GM21723 (cell line): ENCODE data around the gene SLC29A1.
"Not testable (repeated sequence)": the region's sequence is repeated elsewhere in the genome, so short reads cannot be mapped to it uniquely, and the experiment has no call there.

Experiments used
- ATAC-seq: cut with Tn5 transposase; IDR thresholded peaks from one replicate; pipeline ENCODE4 v1.9.1; 2021; ENCODE audit warnings: mild to moderate bottlenecking, moderate library complexity; ENCODE audit not compliant: unreplicated experiment

Gene SLC29A1

GRCh38 chr6:44193307-44193910, 30.0 kb upstream of the SLC29A1 start:
- no peak for ATAC-seq

GRCh38 chr6:44194326-44194725, 29.1 kb upstream of the SLC29A1 start:
- ATAC-seq = no peak

GRCh38 chr6:44196351-44196750, 27.0 kb upstream of the SLC29A1 start:
- ATAC-seq = not testable (repeated sequence)

GRCh38 chr6:44198684-44199083, 24.7 kb upstream of the SLC29A1 start:
- ATAC-seq = no peak

- no peak for ATAC-seq
Measured at GRCh38 chr6:44199883-44200282, 23.5 kb upstream of the SLC29A1 start.

GRCh38 chr6:44201200-44201599, 22.2 kb upstream of the SLC29A1 start:
- no peak for ATAC-seq

GRCh38 chr6:44201638-44202303, 21.6 kb upstream of the SLC29A1 start:
- ATAC-seq = no peak

- no peak for ATAC-seq
Measured at GRCh38 chr6:44202332-44202971, 20.9 kb upstream of the SLC29A1 start.

- no peak for ATAC-seq
Measured at GRCh38 chr6:44202972-44203750, 20.2 kb upstream of the SLC29A1 start.

- no peak for ATAC-seq
Measured at GRCh38 chr6:44203955-44204354, 19.4 kb upstream of the SLC29A1 start.

- no peak for ATAC-seq
Measured at GRCh38 chr6:44207966-44208365, 15.4 kb upstream of the SLC29A1 start.

- no peak for ATAC-seq
Measured at GRCh38 chr6:44211284-44211683, 12.1 kb upstream of the SLC29A1 start.

- no peak for ATAC-seq
Measured at GRCh38 chr6:44214307-44214706, 9.1 kb upstream of the SLC29A1 start.

- ATAC-seq = no peak
Measured at GRCh38 chr6:44216677-44217331, 6.6 kb upstream of the SLC29A1 start, which contains the start of gene MYMX. TSS of gene MYMX (plus strand) at chr6:44216926. CDS start at chr6:44217472, 546 bp downstream.

- ATAC-seq = no peak
Measured at GRCh38 chr6:44217332-44218143, 5.9 kb upstream of the SLC29A1 start.

GRCh38 chr6:44219053-44219814, 4.2 kb upstream of the SLC29A1 start:
- peak; percentile 50 for ATAC-seq

- no peak for ATAC-seq
Measured at GRCh38 chr6:44219815-44220784, 3.3 kb upstream of the SLC29A1 start.

- no peak for ATAC-seq
Measured at GRCh38 chr6:44220913-44221290, 2.5 kb upstream of the SLC29A1 start.
